ENCODE results near the gene GZF1. TPM values are rescaled to one million over a fixed set of nuclear protein-coding genes. Genes with fewer than 3 reads are reported as not detected.

GZF1 gene
- total RNA-seq, 4 donors from 2014 or later, result 4.9 to 23.3 (median 13.3) TPM

- peaks cover 0 to 14% (median 2%) of the 10 kb centered on the region in 4 donors for H3K4me1 ChIP-seq
- no peak overlapping the region for H3K4me3 ChIP-seq
- H3K9me3 ChIP-seq, result no peaks in the 10 kb centered on the region
- TF ChIP-seq CTCF (IDR thresholded peaks at IDR 0.05) (no peak), POLR2AphosphoS5 (IDR thresholded peaks at IDR 0.05) (no peak), EP300 (IDR thresholded peaks at IDR 0.05; ENCODE audit: low read depth) (no peak), POLR2A (IDR thresholded peaks at IDR 0.05) (no peak)
- WGBS, 2 donors (ENCODE audit: low coverage in 1 of 2), result 89 to 100% methylated on average over 1 to 3 of the region's 3 CpGs
- in situ Hi-C loops (cut with MboI; ENCODE audit: low pct_ligation_motif_present in 1 of 4, low pct_unique_long_range_greater_than_20kb in 1 of 4, low sequenced_read_pairs in 3 of 4), result no loop called here
- no peaks in the 10 kb centered on the region for H3K36me3 ChIP-seq
- DNase-seq, result no peak
- H3K27me3 ChIP-seq, result no peaks in the 10 kb centered on the region
- intact Hi-C loops (cut with DNase I; ENCODE audit: low total_unique reads), result loop anchor here (10.0 kb wide), 1 partner anchor 45 kb away; the partner anchor contains the start of gene GZF1
- H3K27ac ChIP-seq, result no peak overlapping the region
These were observed 47.8 kb downstream of the GZF1 start for GRCh38 chr20:23409800-23410199.

- in situ Hi-C loops (cut with MboI; ENCODE audit: low pct_ligation_motif_present in 1 of 4, low pct_unique_long_range_greater_than_20kb in 1 of 4, low sequenced_read_pairs in 3 of 4) (no loop called here), intact Hi-C loops (cut with DNase I; ENCODE audit: low total_unique reads) (loop anchor here (10.0 kb wide), 1 partner anchor 46 kb away; the partner anchor contains the start of gene GZF1)
- DNase-seq, result no peak
- Histone ChIP-seq H3K27ac (no peak overlapping the region), H3K9me3 (no peaks in the 10 kb centered on the region), H3K27me3 (no peaks in the 10 kb centered on the region), H3K4me3 (no peak overlapping the region), H3K36me3 (no peaks in the 10 kb centered on the region), H3K4me1 (peaks cover 0 to 20% (median 3%) of the 10 kb centered on the region in 4 donors)
- TF ChIP-seq CTCF (IDR thresholded peaks at IDR 0.05) (no peak), POLR2AphosphoS5 (IDR thresholded peaks at IDR 0.05) (no peak), EP300 (IDR thresholded peaks at IDR 0.05; ENCODE audit: low read depth) (no peak), POLR2A (IDR thresholded peaks at IDR 0.05) (no peak)
- WGBS, 2 donors (ENCODE audit: low coverage in 1 of 2), result 81 to 97% methylated on average over 3 of the region's 3 CpGs
These were observed 49.1 kb downstream of the GZF1 start for GRCh38 chr20:23410916-23411695.

GRCh38 chr20:23412026-23412425 lies 50.0 kb downstream of the GZF1 start:
- no peaks in the 10 kb centered on the region for H3K36me3 ChIP-seq
- DNase-seq, result no peak
- H3K4me3 ChIP-seq, result no peak overlapping the region
- H3K27ac ChIP-seq, result no peak overlapping the region
- H3K27me3 ChIP-seq, result no peaks in the 10 kb centered on the region
- H3K9me3 ChIP-seq, result no peaks in the 10 kb centered on the region
- intact Hi-C loops (cut with DNase I; ENCODE audit: low total_unique reads) (loop anchor here (10.0 kb wide), 1 partner anchor 47 kb away; the partner anchor contains the start of gene GZF1), in situ Hi-C loops (cut with MboI; ENCODE audit: low pct_ligation_motif_present in 1 of 4, low pct_unique_long_range_greater_than_20kb in 1 of 4, low sequenced_read_pairs in 3 of 4) (no loop called here)
- no peak for TF ChIP-seq POLR2A (IDR thresholded peaks at IDR 0.05)
- no peak for TF ChIP-seq CTCF (IDR thresholded peaks at IDR 0.05)
- no peak for TF ChIP-seq POLR2AphosphoS5 (IDR thresholded peaks at IDR 0.05)
- no peak for TF ChIP-seq EP300 (IDR thresholded peaks at IDR 0.05; ENCODE audit: low read depth)
- WGBS, 2 donors (ENCODE audit: low coverage in 1 of 2), result 63 to 67% methylated on average over 1 of the region's 1 CpG
- peaks cover 0 to 29% (median 3%) of the 10 kb centered on the region in 4 donors for H3K4me1 ChIP-seq

- no peaks in the 10 kb centered on the region for H3K27me3 ChIP-seq
- no peak overlapping the region for H3K27ac ChIP-seq
- intact Hi-C loops (cut with DNase I; ENCODE audit: low total_unique reads), result loop anchor here (10.0 kb wide), 1 partner anchor 49 kb away; the partner anchor contains the start of gene GZF1
- H3K4me1 ChIP-seq, result peaks cover 0 to 44% (median 3%) of the 10 kb centered on the region in 4 donors
- no peak overlapping the region for H3K4me3 ChIP-seq
- DNase-seq, result no peak
- WGBS, 2 donors (ENCODE audit: low coverage in 1 of 2), result 96 to 100% methylated on average over 3 of the region's 3 CpGs
- no peak for TF ChIP-seq EP300 (IDR thresholded peaks at IDR 0.05; ENCODE audit: low read depth)
- TF ChIP-seq POLR2A (IDR thresholded peaks at IDR 0.05), result no peak
- TF ChIP-seq CTCF (IDR thresholded peaks at IDR 0.05), result no peak
- TF ChIP-seq POLR2AphosphoS5 (IDR thresholded peaks at IDR 0.05), result no peak
- in situ Hi-C loops (cut with MboI; ENCODE audit: low pct_ligation_motif_present in 1 of 4, low pct_unique_long_range_greater_than_20kb in 1 of 4, low sequenced_read_pairs in 3 of 4), result no loop called here
- no peaks in the 10 kb centered on the region for H3K36me3 ChIP-seq
- no peaks in the 10 kb centered on the region for H3K9me3 ChIP-seq
These were observed 52.0 kb downstream of the GZF1 start for GRCh38 chr20:23413862-23414422.

All from transverse colon (tissue), 4 donors.